Ascending aorta (tissue), 2 donors: ENCODE data around the gene PLEKHH3. TPM values are rescaled to one million over a fixed set of nuclear protein-coding genes. Genes with fewer than 3 reads are reported as not detected.

Experiments used
- DNase-seq, 2 donors: peaks; one replicate each; pipeline ENCODE4 v3.0.0-alpha.2; 2019; ENCODE audit warnings: low spot score in 2 of 2
- H3K27ac ChIP-seq, 2 donors: fragments of 200-600 bp; sonication (generic); one replicate each; pipeline ENCODE4 v1.5.1; 2016 to 2017; ENCODE audit warnings: mild to moderate bottlenecking in 1 of 2
- H3K27me3 ChIP-seq: fragments of 200-600 bp; sonication (generic); one replicate; pipeline ENCODE4 v1.5.1; 2017
- H3K36me3 ChIP-seq, 2 donors: fragments of 200-600 bp; sonication (generic); one replicate each; pipeline ENCODE4 v1.5.1; 2016
- H3K4me1 ChIP-seq, 2 donors: fragments of 200-600 bp; sonication (generic); one replicate each; pipeline ENCODE4 v1.5.1; 2016 to 2017; ENCODE audit warnings: mild to moderate bottlenecking in 1 of 2
- H3K4me3 ChIP-seq, 2 donors: fragments of 200-600 bp; sonication (generic); one replicate each; pipeline ENCODE4 v1.5.1; 2016 to 2017; ENCODE audit warnings: mild to moderate bottlenecking in 1 of 2
- H3K9me3 ChIP-seq, 2 donors: fragments of 200-600 bp; sonication (generic); one replicate each; pipeline ENCODE4 v1.5.1; 2016
- CTCF ChIP-seq, 3 experiments: fragments of 200-600 bp in 2 of 3; fragments of 450-650 bp in 1 of 3; sonication (generic) in 2 of 3; IDR thresholded peaks; one replicate each; pipeline ENCODE4 v1.5.1; 2016 to 2019; ENCODE audit warnings: antibody characterized with exemption in 3 of 3, mild to moderate bottlenecking in 1 of 3, moderate library complexity in 1 of 3
- intact Hi-C: fragments of 100-400 bp; cut with DNase I; formaldehyde crosslinking; loops from one replicate; pipeline ENCODE4 v1.15.1; 2023
- total RNA-seq: library from RNA; depleted of rRNA; stranded (reverse); fragments of >200 nt; gene quantifications from one replicate; pipeline ENCODE4 v1.1.0, GENCODE V29; 2016

The PLEKHH3 gene
- total RNA-seq, 1 donor from 2014 or later = 105 TPM

- H3K4me3 ChIP-seq = no peak overlapping the region
- intact Hi-C loops = no loop called here
- no peak overlapping the region for H3K27ac ChIP-seq
- H3K27me3 ChIP-seq = no peaks in the 10 kb centered on the region
- DNase-seq = no peak
- H3K9me3 ChIP-seq = no peaks in the 10 kb centered on the region
- H3K36me3 ChIP-seq = peaks cover 62 to 75% of the 10 kb centered on the region in 2 donors
- TF ChIP-seq CTCF (IDR thresholded peaks at IDR 0.05) = no peak
- no peaks in the 10 kb centered on the region for H3K4me1 ChIP-seq
Measured at GRCh38 chr17:42700586-42701289, 23.9 kb upstream of the PLEKHH3 start.

DNA sequence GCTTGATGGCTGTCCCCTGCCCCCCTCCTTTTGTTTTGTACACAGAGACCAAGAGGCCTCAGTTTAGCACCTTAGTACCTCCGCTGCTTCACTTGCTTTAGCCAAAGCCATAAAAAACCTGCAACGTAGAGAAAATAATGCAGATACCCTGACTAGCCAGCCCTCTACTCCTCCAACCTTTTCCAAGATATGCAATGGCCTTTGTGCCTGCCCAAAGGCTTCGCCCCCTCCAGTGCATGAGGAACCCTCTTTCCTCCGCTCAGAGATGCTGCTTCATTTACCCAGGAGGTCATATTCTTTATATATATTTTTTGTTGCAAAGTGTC is 22.6 kb upstream of the PLEKHH3 start:
- intact Hi-C loops = no loop called here
- no peak for TF ChIP-seq CTCF (IDR thresholded peaks at IDR 0.05)
- no peak for DNase-seq
- Histone ChIP-seq H3K4me3 (no peak overlapping the region), H3K9me3 (no peaks in the 10 kb centered on the region), H3K27ac (peak overlapping the region in 1 of 2 donors; percentile 16), H3K27me3 (no peaks in the 10 kb centered on the region), H3K4me1 (no peaks in the 10 kb centered on the region), H3K36me3 (peaks cover 53 to 71% of the 10 kb centered on the region in 2 donors)

DNA sequence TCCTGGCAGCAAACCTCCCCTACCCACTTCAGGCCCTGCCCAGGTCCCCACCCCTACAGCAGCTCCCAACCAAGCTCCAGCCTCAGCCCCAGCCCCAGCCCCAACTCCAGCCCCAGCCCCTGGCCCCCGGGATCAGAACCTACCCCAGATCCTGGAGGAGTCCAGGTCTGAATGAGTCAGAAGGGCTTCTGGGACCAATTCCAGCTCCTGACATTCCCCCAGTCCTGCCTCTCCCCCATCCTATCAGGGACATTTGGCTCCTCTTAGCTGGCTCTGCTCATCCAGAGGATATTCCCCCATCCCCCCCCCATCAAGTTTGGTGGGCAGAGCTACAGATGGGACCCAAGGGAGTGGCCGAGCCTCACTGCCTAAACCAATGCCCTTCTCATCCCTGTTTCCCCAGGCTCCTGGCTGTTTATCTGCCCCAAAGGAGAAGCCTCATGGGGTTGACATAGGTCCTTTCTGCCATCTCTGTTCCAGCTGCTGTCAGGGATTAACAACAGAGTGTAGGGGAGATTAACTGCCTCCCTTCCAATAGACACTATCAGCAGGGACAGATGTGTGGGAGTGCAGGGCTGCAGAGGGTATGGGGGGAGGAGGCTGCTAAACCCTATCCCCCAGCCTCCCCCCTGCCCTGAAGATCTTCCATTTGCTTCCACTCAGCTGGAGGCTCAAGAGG is 22.1 kb upstream of the PLEKHH3 start:
- no peak for TF ChIP-seq CTCF (IDR thresholded peaks at IDR 0.05)
- no peaks in the 10 kb centered on the region for H3K27me3 ChIP-seq
- peak overlapping the region in 1 of 2 donors; percentile 16 for H3K27ac ChIP-seq
- no peak for DNase-seq
- H3K4me3 ChIP-seq = no peak overlapping the region
- H3K36me3 ChIP-seq = peaks cover 48 to 66% of the 10 kb centered on the region in 2 donors
- H3K9me3 ChIP-seq = no peaks in the 10 kb centered on the region
- intact Hi-C loops = no loop called here
- H3K4me1 ChIP-seq = no peaks in the 10 kb centered on the region

GRCh38 chr17:42697108-42697811 is 20.5 kb upstream of the PLEKHH3 start:
- no peaks in the 10 kb centered on the region for H3K4me1 ChIP-seq
- H3K27me3 ChIP-seq = no peaks in the 10 kb centered on the region
- peaks cover 39 to 57% of the 10 kb centered on the region in 2 donors for H3K36me3 ChIP-seq
- H3K9me3 ChIP-seq = no peaks in the 10 kb centered on the region
- TF ChIP-seq CTCF (IDR thresholded peaks at IDR 0.05) = no peak
- no peak overlapping the region for H3K27ac ChIP-seq
- no peak overlapping the region for H3K4me3 ChIP-seq
- intact Hi-C loops = no loop called here
- DNase-seq = no peak

- Histone ChIP-seq H3K27ac (no peak overlapping the region), H3K27me3 (no peaks in the 10 kb centered on the region), H3K4me1 (no peaks in the 10 kb centered on the region), H3K9me3 (no peaks in the 10 kb centered on the region), H3K4me3 (no peak overlapping the region), H3K36me3 (peaks cover 29 to 50% of the 10 kb centered on the region in 2 donors)
- no peak for DNase-seq
- intact Hi-C loops = no loop called here
- TF ChIP-seq CTCF (IDR thresholded peaks at IDR 0.05) = no peak
Measured at GRCh38 chr17:42695500-42695899, 18.7 kb upstream of the PLEKHH3 start.
